GM18519 (cell line): ENCODE measurements around the gene CTNNA3.

Experiments
- ATAC-seq: cut with Tn5 transposase; IDR thresholded peaks from one replicate; pipeline ENCODE4 v1.9.1; 2021; ENCODE audit warnings: mild to moderate bottlenecking, moderate library complexity; ENCODE audit not compliant: unreplicated experiment, low FRiP score

The CTNNA3 gene

GRCh38 chr10:66629996-66630395, 1066.0 kb downstream of the CTNNA3 start:
- no peak for ATAC-seq

- no peak for ATAC-seq
Measured at GRCh38 chr10:66627156-66627555, 1068.8 kb downstream of the CTNNA3 start.

GRCh38 chr10:66625709-66626590, 1070.0 kb downstream of the CTNNA3 start:
- ATAC-seq: no peak

GRCh38 chr10:66622050-66622449, 1073.9 kb downstream of the CTNNA3 start:
- no peak for ATAC-seq

DNA sequence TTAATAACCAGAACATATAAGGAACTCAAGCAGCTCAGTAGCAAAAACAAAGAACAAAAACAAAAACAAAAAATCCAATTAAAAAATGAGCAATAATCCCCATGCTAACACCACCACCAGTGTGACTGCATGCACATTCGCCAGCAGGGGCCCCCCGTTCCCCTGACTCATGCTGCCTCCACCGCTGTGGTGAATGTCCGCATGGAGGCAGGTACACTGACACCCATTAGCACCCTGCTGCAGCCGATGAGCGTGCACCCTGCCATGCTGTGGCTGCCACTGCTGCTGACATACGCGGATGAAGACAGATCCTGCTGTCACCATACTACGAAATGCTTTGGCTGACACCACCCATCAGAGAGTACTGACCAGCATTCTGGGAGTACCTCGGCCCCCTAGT, 1091.8 kb downstream of the CTNNA3 start:
- ATAC-seq: no peak

GRCh38 chr10:66591865-66592264, 1104.1 kb downstream of the CTNNA3 start:
- no peak for ATAC-seq

GRCh38 chr10:66587680-66588050, 1108.3 kb downstream of the CTNNA3 start:
- no peak for ATAC-seq

DNA sequence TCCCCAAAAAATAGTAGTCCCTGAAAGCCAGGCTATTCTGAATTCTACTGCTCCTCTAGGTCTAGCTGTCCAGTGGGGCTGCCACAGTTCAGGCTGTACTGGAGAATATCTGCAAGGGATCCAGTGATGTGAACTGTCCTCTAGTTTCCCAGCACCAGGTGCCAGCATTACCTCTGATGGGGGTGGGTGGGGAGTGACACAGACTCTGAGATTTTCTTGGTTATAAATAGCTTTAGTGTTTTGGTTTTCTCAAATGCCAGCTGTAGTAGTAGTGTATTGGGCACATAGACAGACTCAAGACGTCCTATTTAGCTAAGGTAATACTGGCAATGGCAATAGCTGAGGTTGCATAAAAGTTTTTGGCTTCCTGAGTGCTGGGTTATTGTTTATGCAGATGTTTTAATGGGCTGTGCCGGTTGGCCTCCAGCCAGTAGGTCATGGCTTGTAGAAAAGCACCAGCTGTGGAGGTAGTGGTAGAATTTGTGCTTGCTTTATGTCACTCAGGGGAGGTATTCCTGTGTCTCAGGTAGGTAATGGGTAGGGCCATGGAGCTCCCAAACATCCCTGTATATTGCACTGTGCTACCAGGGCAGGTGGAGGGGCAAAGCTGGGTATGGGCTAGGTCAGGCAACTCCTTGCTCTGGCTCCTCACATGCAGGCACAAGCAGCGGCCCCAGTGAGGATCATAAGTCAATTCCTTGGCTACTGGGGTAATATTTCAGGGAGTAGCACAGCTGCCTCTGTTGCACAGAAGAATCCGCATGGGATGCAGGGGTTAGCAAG, 1108.9 kb downstream of the CTNNA3 start:
- no peak for ATAC-seq

DNA sequence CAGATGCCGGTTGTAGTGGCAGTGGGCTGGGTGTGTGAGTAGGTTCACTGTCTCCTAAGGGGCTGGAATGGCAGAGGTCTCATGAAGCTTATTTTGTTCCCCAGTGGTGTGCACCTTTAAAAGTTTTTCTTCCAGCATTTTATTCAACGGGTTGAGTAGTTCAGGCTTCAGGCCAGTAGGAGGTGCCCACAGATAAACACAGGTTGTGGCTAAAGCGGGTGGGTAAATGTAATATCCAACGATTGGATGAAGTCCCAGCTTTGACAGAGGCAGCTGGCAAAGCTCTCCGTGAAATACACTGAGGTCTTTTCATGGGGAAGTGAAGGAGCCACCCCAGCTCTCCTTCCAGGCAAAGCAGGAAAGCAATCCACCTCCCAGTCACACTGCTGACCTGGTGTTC, 1109.9 kb downstream of the CTNNA3 start:
- ATAC-seq: no peak

DNA sequence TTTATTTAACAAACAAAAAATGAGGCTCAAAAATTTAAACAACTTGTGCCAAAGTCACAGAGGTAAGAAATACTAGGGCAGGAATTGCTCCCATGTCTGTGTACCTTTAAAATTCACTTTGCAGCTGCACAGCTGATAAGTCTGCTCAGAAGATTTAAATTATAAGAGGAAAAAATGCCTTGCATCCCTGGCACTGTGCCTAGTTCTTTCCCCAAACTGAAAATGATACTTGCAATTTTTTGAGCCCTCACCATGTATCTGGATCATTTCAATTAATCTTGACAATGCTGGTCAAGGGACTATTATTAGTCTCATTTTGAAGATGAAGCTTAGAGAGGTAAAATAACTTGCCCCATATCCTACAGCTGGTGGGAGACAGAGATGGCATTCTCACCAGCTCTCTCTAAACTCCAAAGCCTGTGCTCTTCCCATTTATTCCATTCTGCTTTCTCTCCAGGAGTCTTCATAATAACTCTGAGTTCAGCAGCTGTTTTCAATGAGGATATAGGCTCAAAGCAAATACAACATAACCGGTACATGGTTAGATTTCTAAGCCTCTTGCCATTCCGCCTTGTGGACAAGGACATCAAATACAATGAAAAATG, 1120.6 kb downstream of the CTNNA3 start:
- no peak for ATAC-seq

- no peak for ATAC-seq
Measured at GRCh38 chr10:66572700-66573099, 1123.3 kb downstream of the CTNNA3 start.

GRCh38 chr10:66565999-66566398, 1130.0 kb downstream of the CTNNA3 start:
- ATAC-seq: no peak

- ATAC-seq: no peak
Measured at GRCh38 chr10:66564287-66564686, 1131.7 kb downstream of the CTNNA3 start.

- ATAC-seq: no peak
Measured at GRCh38 chr10:66555061-66555460, 1140.9 kb downstream of the CTNNA3 start.

DNA sequence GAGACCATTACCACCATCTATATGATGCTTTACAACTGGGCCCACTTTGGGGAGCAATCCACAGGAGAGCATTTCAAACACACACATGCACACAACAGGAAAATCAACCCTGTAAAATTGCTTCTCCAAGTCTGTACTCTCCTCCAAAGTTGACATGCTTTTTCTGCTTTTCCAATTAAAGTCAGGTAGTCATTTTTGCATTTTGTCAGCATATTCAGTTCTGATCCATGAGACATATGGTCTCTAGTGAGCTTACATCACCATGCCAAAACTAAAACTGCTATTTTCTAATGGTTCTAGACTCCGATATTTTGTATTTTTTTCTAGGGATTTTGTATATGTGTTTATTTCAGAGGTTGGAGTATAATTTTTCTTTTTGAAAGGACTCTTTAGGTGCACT, 1143.7 kb downstream of the CTNNA3 start:
- ATAC-seq: no peak

DNA sequence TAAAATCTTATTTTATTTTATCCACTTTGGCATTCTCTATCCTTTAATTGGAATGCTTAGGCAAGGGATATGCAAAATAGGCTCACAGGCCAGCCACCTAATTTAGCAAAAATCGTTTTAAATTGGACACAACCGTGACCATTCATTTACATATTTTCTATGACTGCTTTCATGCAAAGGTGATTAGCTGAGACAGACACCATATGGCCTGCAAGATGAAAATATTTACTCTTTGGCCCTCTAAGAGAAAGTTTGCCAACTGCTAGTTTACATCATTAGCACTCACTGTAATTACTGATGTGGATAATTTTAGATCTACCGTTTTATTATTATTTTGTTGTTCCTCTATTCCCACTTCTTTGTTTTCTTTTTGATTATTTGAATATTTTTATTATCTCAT, 1145.6 kb downstream of the CTNNA3 start:
- no peak for ATAC-seq

DNA sequence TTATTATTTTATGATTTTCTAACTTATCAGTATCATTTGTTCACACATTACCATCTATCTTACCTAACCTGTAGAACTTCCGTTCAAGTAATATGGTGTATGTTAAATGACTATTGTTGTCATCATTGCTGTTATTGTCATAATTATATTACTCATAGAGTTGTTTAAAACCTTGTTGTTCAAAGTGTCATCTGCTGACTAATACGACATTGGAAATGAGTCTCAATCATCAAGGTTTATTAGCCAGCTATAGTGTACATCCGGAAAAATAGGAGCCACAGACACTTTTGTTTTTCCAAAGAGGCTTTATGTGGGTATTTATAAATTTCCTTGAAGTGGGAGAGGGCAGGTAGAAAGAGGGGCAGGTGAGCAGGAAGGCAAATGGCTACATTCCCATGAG, 1157.1 kb downstream of the CTNNA3 start:
- ATAC-seq: no peak

- no peak for ATAC-seq
Measured at GRCh38 chr10:66538371-66538770, 1157.6 kb downstream of the CTNNA3 start.

DNA sequence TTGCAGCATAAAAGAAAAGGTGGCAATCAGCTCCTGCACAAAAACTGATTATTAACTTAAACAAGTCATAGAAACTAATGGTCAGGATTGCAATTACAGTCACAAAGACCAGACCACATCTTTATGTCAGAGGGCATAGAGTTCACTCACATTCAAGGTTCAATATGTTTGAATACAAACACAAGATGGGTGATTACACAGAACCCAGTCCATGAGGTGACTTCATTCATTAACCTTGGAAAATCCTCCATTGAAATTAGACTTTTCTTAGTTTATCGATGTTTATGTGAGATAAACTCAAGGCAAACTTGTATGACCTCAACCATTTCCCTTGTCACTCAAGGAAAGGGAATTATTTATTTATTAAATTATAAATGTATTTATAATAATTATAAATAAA, 1158.8 kb downstream of the CTNNA3 start:
- ATAC-seq: no peak

DNA sequence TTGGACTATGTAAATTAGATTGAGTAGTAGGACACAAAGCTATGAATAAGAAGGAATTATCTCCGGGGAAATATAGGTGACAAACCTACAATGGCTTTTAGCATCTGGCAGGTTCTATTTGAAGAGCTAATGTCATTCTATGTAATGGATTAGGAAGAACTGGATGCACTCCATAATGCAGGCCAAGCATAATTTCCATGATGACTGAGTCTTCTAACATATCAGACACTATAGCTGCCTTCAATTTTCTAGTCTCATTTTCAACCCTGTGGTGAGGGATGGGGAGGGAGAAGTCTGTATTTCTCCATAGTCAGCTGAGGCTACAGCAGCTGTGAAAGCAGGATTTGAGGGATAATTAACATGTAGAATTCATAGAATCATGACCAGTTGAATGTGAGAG, 1160.6 kb downstream of the CTNNA3 start:
- ATAC-seq: no peak

DNA sequence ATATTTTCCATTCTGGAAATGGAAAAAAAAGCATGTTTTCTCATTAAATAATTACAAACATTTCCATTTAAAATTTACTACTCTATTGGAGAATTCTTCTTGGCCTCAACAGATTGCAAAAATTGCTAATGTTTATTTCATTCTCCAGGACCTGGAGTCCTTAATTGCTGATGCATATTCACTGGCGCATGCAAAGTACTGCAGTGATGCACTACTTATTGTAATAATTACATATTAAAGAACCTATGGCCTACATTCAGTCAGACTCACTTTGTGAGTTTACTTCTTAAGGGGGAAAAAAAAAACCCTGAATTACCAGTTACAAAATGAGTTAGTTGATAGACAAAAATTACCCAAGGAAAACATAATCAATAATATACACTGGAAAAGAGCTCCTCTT, 1161.1 kb downstream of the CTNNA3 start:
- ATAC-seq: no peak
